GM12878 (cell line): ENCODE measurements around the gene S1PR3. TPM values are rescaled to one million over a fixed set of nuclear protein-coding genes. Genes with fewer than 3 reads are reported as not detected.

Experiments used
- ASH2L ChIP-seq: fragments of 300-600, 200-600 bp; sonication (generic); IDR thresholded peaks from 2 replicates; pipeline ENCODE4 v1.6.1; 2017; ENCODE audit warnings: low read depth, mild to moderate bottlenecking, borderline replicate concordance
- ATF3 ChIP-seq: IDR thresholded peaks from 2 replicates; pipeline ENCODE4 v1.6.1; 2011; ENCODE audit warnings: low read depth, mild to moderate bottlenecking, low read length, moderate library complexity, borderline replicate concordance; ENCODE audit errors: extremely low read depth
- CEBPB ChIP-seq, 2 experiments: fragments of 150-350 bp in 1 of 2; IDR thresholded peaks; 2 replicates each; pipeline ENCODE4 v1.6.1; 2012 to 2014; ENCODE audit warnings: low read depth in 2 of 2, low read length in 2 of 2, borderline replicate concordance in 1 of 2, inconsistent platforms in 1 of 2
- CHD1 ChIP-seq: IDR thresholded peaks from 2 replicates; pipeline ENCODE4 v1.6.1; 2012; ENCODE audit warnings: low read depth, low read length, improper control_type of control experiment
- CREM ChIP-seq: IDR thresholded peaks from 2 replicates; pipeline ENCODE4 v1.6.1; 2014; ENCODE audit warnings: antibody characterized with exemption, low read depth
- CTCF ChIP-seq, 3 experiments: IDR thresholded peaks in 2 of 3; conservative IDR thresholded peaks in 1 of 3; 2 replicates each; pipeline ENCODE4 v1.5.1; 2011; ENCODE audit warnings: low read depth in 3 of 3, low read length in 3 of 3, mild to moderate bottlenecking in 3 of 3, control low read depth in 2 of 3, moderate library complexity in 2 of 3, inconsistent platforms in 1 of 3, mixed read lengths in 1 of 3; ENCODE audit not compliant: control insufficient read depth in 2 of 3, insufficient read depth in 1 of 3; ENCODE audit errors: extremely low read depth in 1 of 3
- ELK1 ChIP-seq: IDR thresholded peaks from 2 replicates; pipeline ENCODE4 v1.6.1; 2012; ENCODE audit warnings: low read depth, low read length, improper control_type of control experiment
- ETV6 ChIP-seq, 2 experiments: fragments of 450-650 bp in 1 of 2; IDR thresholded peaks in 1 of 2; conservative IDR thresholded peaks in 1 of 2; 2 replicates each; pipeline ENCODE4 v1.6.1; 2014; ENCODE audit warnings: antibody characterized with exemption in 1 of 2, borderline replicate concordance in 1 of 2, low read depth in 1 of 2, mild to moderate bottlenecking in 1 of 2, moderate library complexity in 1 of 2
- LARP7 ChIP-seq: fragments of 450-650 bp; IDR thresholded peaks from 2 replicates; pipeline ENCODE4 v1.6.1; 2017; ENCODE audit warnings: mild to moderate bottlenecking
- MTA3 ChIP-seq: IDR thresholded peaks from 2 replicates; pipeline ENCODE4 v1.6.1; 2012; ENCODE audit warnings: low read length, inconsistent platforms, borderline replicate concordance
- NFXL1 ChIP-seq: fragments of 450-650 bp; IDR thresholded peaks from 2 replicates; pipeline ENCODE4 v1.6.1; 2017; ENCODE audit warnings: antibody characterized with exemption, mild to moderate bottlenecking, borderline replicate concordance
- SMAD5 ChIP-seq: IDR thresholded peaks from 2 replicates; pipeline ENCODE4 v1.6.1; 2016; ENCODE audit warnings: antibody characterized with exemption, low read depth
- WRNIP1 ChIP-seq: IDR thresholded peaks from 2 replicates; pipeline ENCODE4 v1.6.1; 2011; ENCODE audit warnings: low read depth, low read length, improper control_type of control experiment, borderline replicate concordance
- ZBTB4 ChIP-seq: fragments of 450-650 bp; formaldehyde crosslinking; IDR thresholded peaks from 2 replicates; pipeline ENCODE4 v1.4.0; 2022; ENCODE audit warnings: mild to moderate bottlenecking, moderate library complexity
- ZNF274 ChIP-seq: IDR thresholded peaks from one replicate; pipeline ENCODE4 v1.8.0; 2011; ENCODE audit not compliant: insufficient read length, insufficient read depth
- polyA plus RNA-seq, 11 experiments: library from polyadenylated mRNA; depleted of rRNA in 4 of 11; unstranded in 6 of 11; stranded (reverse) in 5 of 11; fragments of >200 nt; fragmentation: Nextera tagmentation in 4 of 11; fragmentation: Illumina TruSeq in 1 of 11; extraction: Ambion mirVana in 4 of 11; extraction: Trizol in 1 of 11; gene quantifications; 1 replicate in 1 of 11; 2 replicates in 10 of 11; pipeline versions ENCODE4 v1.2.1 to v1.2.3, GENCODE V29; 2011 to 2016; ENCODE audit warnings: inconsistent platforms in 2 of 11, missing spikeins in 2 of 11, low read depth in 1 of 11
- total RNA-seq, 4 experiments: library from RNA; depleted of rRNA in 3 of 4; stranded (reverse); fragments of >200 nt in 3 of 4; fragmentation: Illumina TruSeq in 1 of 4; extraction: Trizol in 1 of 4; gene quantifications; 2 replicates each; pipeline versions ENCODE4 v1.2.1 to v1.2.3, GENCODE V29; 2013 to 2021

Gene S1PR3
- total and polyA plus RNA-seq, 10 of the 15 experiments (the other 5 are each of a cell fraction or from before 2014, with no cell fraction given) = 0.01 to 0.18 (median 0.01) TPM; not detected in 7

GRCh38 chr9:88949425-88949824 is 41.8 kb upstream of the S1PR3 start (continued):
- TF ChIP-seq NFXL1 (no peak), LARP7 (no peak), ETV6 (conservative IDR thresholded peaks at IDR 0.05 in 1 of 2, IDR thresholded peaks at IDR 0.05 in 1 of 2; ENCODE audit: borderline replicate concordance in 1 of 2, low read depth in 1 of 2) (no peak), CREM (no peak), CTCF (IDR thresholded peaks at IDR 0.05 in 2 of 3, conservative IDR thresholded peaks at IDR 0.05 in 1 of 3; ENCODE audit: control insufficient read depth in 2 of 3, extremely low read depth in 1 of 3, insufficient read depth in 1 of 3, low read depth in 3 of 3, low read length in 3 of 3) (no peak), CEBPB (IDR thresholded peaks at IDR 0.05; ENCODE audit: borderline replicate concordance in 1 of 2, low read depth in 2 of 2, low read length in 2 of 2) (no peak), CHD1 (no peak), ASH2L (no peak), MTA3 (no peak), ELK1 (no peak), WRNIP1 (no peak), ZBTB4 (CRISPR knock-in tag) (no peak), ZNF274 (no peak), SMAD5 (no peak), ATF3 (no peak)
